IMR-90 (cell line): ENCODE measurements around the gene HYLS1.

Experiments used
- CEBPB ChIP-seq: IDR thresholded peaks from 2 replicates; pipeline ENCODE4 v1.6.1; 2012; ENCODE audit warnings: low read depth, low read length, improper control_type of control experiment
- CHD1 ChIP-seq: IDR thresholded peaks from 2 replicates; pipeline ENCODE4 v1.6.1; 2012; ENCODE audit warnings: low read depth, low read length, improper control_type of control experiment
- CTCF ChIP-seq: conservative IDR thresholded peaks from 2 replicates; pipeline ENCODE4 v1.5.1; 2012; ENCODE audit warnings: mild to moderate bottlenecking, low read depth, low read length, improper control_type of control experiment
- MAFK ChIP-seq: IDR thresholded peaks from 2 replicates; pipeline ENCODE4 v1.6.1; 2012; ENCODE audit warnings: low read depth, low read length, improper control_type of control experiment
- MAZ ChIP-seq: IDR thresholded peaks from 2 replicates; pipeline ENCODE4 v1.6.1; 2012; ENCODE audit warnings: low read depth, mild to moderate bottlenecking, low read length, improper control_type of control experiment, moderate library complexity, borderline replicate concordance
- NFE2L2 ChIP-seq: fragments of 150-350 bp; IDR thresholded peaks from 2 replicates; pipeline ENCODE4 v1.6.1; 2016; ENCODE audit warnings: low read depth, mild to moderate bottlenecking, low read length
- POLR2A ChIP-seq: IDR thresholded peaks from 2 replicates; pipeline ENCODE4 v1.6.1; 2012; ENCODE audit warnings: mild to moderate bottlenecking, low read depth, low read length
- RAD21 ChIP-seq: IDR thresholded peaks from 2 replicates; pipeline ENCODE4 v1.6.1; 2012; ENCODE audit warnings: low read length, improper control_type of control experiment
- RFX5 ChIP-seq: IDR thresholded peaks from 2 replicates; pipeline ENCODE4 v1.8.0; 2012; ENCODE audit warnings: low read depth, mild to moderate bottlenecking, low read length, moderate library complexity
- TF ChIP-seq, protein P1 (sequence below): fragments of 150-350 bp; IDR thresholded peaks from 2 replicates; pipeline ENCODE4 v1.6.1; 2017; ENCODE audit warnings: mild to moderate bottlenecking, antibody characterized with exemption, low read length, low read depth

DNA sequence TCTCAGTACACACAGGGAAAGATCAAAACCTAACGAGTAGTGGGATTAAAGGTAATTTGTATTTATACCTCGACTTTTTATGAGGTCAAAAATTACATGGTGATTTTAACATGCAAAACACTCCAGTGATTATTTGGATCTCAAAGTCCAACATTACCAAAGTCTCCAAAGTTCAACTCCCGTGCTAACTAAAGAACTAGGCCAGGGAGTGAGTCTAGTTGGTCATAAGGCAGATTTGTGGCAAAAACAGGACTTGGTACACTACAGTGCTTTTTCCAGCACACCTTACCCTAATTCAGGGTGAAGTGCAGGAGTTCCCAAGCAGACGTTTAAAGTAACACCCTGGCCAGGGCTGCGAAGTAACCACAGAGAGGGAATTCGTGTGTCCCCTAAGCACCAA is 14.4 kb downstream of the HYLS1 start:
- no peak for TF ChIP-seq CTCF
- TF ChIP-seq POLR2A = no peak
- no peak for TF ChIP-seq RFX5
- no peak for TF ChIP-seq MAFK
- TF ChIP-seq NFE2L2 = no peak
- TF ChIP-seq, protein P1, sequence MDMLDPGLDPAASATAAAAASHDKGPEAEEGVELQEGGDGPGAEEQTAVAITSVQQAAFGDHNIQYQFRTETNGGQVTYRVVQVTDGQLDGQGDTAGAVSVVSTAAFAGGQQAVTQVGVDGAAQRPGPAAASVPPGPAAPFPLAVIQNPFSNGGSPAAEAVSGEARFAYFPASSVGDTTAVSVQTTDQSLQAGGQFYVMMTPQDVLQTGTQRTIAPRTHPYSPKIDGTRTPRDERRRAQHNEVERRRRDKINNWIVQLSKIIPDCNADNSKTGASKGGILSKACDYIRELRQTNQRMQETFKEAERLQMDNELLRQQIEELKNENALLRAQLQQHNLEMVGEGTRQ = no peak
- no peak for TF ChIP-seq CEBPB
- TF ChIP-seq RAD21 = no peak
- no peak for TF ChIP-seq MAZ
- TF ChIP-seq CHD1 = no peak
